Prostate gland (tissue), 2 donors: Measurements from ENCODE around the gene BBS2.

ENCODE experiments used
- CTCF ChIP-seq, 4 experiments: fragments of 200-600 bp in 2 of 4; fragments of 450-650 bp in 2 of 4; sonication (generic) in 2 of 4; IDR thresholded peaks; 1 replicate in 3 of 4; 2 replicates in 1 of 4; pipeline ENCODE4 v1.5.1; 2016 to 2019; ENCODE audit warnings: antibody characterized with exemption in 4 of 4, mild to moderate bottlenecking in 2 of 4, moderate library complexity in 2 of 4
- POLR2AphosphoS5 ChIP-seq: sonication (generic); formaldehyde crosslinking; IDR thresholded peaks from one replicate; pipeline ENCODE4 v1.6.1; 2017; ENCODE audit warnings: antibody characterized with exemption

GRCh38 chr16:56463153-56463552 is 56.7 kb downstream of the BBS2 start:
- no peak for TF ChIP-seq CTCF (IDR thresholded peaks at IDR 0.05)
- no peak for TF ChIP-seq POLR2AphosphoS5
